ENCODE results near the gene KIRREL2.

The KIRREL2 gene

GRCh38 chr19:35845215-35846037, 11.3 kb upstream of the KIRREL2 start:
- DNase-seq, result peak; percentile 18

GRCh38 chr19:35846038-35846668, 10.6 kb upstream of the KIRREL2 start:
- no peak for DNase-seq

GRCh38 chr19:35847911-35848310, 8.8 kb upstream of the KIRREL2 start:
- DNase-seq, result no peak

GRCh38 chr19:35848486-35848885, 8.2 kb upstream of the KIRREL2 start:
- DNase-seq, result no peak

GRCh38 chr19:35848919-35849505, 7.7 kb upstream of the KIRREL2 start:
- no peak for DNase-seq

- no peak for DNase-seq
These were observed 5.3 kb upstream of the KIRREL2 start for GRCh38 chr19:35851213-35852028.

GRCh38 chr19:35852029-35852780, 4.5 kb upstream of the KIRREL2 start, which contains the start of gene NPHS1:
Gene NPHS1 (minus strand): TSS chr19:35852504. CDS start chr19:35851837, 667 bp downstream.
- no peak for DNase-seq

- no peak for DNase-seq
These were observed 3.5 kb upstream of the KIRREL2 start for GRCh38 chr19:35853038-35853756.

GRCh38 chr19:35858311-35858710, 1.6 kb downstream of the KIRREL2 start:
- no peak for DNase-seq

- no peak for DNase-seq
These were observed 2.7 kb downstream of the KIRREL2 start for GRCh38 chr19:35859414-35859813.

- DNase-seq, result no peak
These were observed 3.7 kb downstream of the KIRREL2 start for GRCh38 chr19:35860436-35860817.

- DNase-seq, result no peak
These were observed 4.3 kb downstream of the KIRREL2 start for GRCh38 chr19:35860818-35861639.

- no peak for DNase-seq
These were observed 5.0 kb downstream of the KIRREL2 start for GRCh38 chr19:35861640-35862160.

- no peak for DNase-seq
These were observed 5.8 kb downstream of the KIRREL2 start for GRCh38 chr19:35862528-35862927.

- DNase-seq, result no peak
These were observed 6.3 kb downstream of the KIRREL2 start for GRCh38 chr19:35863018-35863417.

GRCh38 chr19:35868172-35868822, 11.6 kb downstream of the KIRREL2 start, which contains the start of gene APLP1:
Gene APLP1 (plus strand): TSS chr19:35868574. CDS start chr19:35868637, 63 bp downstream.
- peak; percentile 33 for DNase-seq

GRCh38 chr19:35868823-35869326, 12.2 kb downstream of the KIRREL2 start:
- no peak for DNase-seq

- peak; percentile 90 for DNase-seq
These were observed 12.8 kb downstream of the KIRREL2 start for GRCh38 chr19:35869327-35870123.
